NCI-H446 (cell line): ENCODE results near the gene ITIH5.
A peak's percentile ranks its signal among the peaks of the same experiment; 100 is the strongest.

Source experiments
- DNase-seq, 2 experiments: peaks; one replicate each; lab custom pipeline; 2025; lab: John Stamatoyannopoulos, UW

The ITIH5 gene

DNA sequence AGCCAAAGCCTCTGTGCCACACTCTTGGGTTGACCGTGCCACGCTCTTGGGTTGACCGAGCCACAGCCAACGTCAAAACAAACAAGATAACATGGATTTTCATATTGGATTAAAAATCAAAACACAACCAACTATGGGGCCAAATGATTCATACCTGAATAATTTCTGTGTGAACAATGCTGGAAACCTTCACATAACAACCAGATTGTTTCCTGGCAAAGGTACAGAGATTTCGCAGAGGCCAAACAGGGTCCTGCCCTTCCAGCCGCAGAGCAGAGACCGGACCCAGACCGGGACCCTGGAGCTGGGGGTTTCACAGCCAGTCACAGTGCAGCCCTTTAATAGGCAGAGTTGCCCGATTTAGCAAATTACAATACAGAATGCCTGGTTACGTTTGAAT, 40.5 kb downstream of the ITIH5 start:
- no peak for DNase-seq

- DNase-seq: no peak
Observed at GRCh38 chr10:7625836-7626235, 40.9 kb downstream of the ITIH5 start.

DNA sequence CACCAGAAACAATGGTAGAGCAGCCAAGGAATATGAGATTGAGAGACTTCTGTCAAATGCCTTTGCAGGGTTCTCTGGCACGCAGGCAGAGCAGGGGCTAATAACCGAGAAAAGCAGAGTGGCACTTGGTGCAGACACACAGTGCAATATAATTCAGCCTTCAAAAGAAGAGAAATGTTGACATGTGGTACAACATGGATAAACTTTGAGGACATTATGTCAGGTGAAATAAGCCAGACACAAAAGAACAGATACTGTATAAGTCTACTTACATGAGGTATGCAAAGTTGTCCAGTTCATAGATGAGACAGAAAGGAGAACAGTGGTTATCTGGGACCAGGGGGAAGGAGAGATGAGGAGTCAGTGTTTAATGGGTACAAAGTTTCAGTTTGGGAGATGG, 41.8 kb downstream of the ITIH5 start:
- DNase-seq: no peak

DNA sequence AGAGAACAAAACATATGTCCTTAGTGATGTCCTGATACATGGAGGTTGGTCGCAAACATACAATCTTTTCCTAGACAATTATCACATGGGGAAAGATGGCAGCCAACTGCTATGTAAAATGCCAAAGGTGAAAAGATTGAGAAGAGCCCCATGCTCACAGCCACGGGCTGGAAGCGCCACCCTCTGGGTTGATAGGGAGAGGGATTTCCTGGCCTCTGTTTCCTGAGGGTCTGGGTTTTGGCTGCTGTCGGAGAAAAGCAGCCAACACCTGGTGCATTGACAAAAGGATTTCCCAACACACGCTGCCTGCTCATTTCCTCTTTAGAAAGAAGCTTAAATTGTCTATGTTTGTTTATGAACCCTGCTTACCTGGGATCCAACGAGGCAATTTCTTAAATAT, 43.8 kb downstream of the ITIH5 start:
- DNase-seq: no peak

DNA sequence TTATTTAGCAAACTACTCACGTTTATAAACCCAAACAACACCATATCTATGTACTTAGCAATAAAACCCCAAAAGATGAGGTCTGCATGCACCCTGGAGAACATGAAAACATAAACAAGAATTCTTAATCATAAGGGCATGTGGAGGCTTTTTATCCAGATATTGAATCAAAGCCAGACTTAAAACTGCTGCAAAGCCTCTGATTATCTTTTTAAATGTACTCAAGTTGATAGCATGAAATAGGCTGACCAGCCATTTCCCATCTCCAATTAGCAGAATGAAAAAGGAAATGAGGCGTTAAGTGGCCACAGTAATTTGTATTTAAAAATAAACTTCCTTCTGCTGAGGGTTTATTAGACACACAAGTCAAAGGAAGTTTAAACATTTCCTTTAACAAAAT, 48.3 kb downstream of the ITIH5 start:
- DNase-seq: no peak

- DNase-seq: no peak
Observed at GRCh38 chr10:7611909-7612308, 54.9 kb downstream of the ITIH5 start.

- DNase-seq: peak in 1 of 2 experiments; percentile 48
Observed at GRCh38 chr10:7610651-7611389, 55.9 kb downstream of the ITIH5 start.

GRCh38 chr10:7610026-7610425, 56.7 kb downstream of the ITIH5 start:
- peak in 1 of 2 experiments; percentile 1 for DNase-seq

GRCh38 chr10:7609556-7609955, 57.2 kb downstream of the ITIH5 start:
- DNase-seq: no peak

DNA sequence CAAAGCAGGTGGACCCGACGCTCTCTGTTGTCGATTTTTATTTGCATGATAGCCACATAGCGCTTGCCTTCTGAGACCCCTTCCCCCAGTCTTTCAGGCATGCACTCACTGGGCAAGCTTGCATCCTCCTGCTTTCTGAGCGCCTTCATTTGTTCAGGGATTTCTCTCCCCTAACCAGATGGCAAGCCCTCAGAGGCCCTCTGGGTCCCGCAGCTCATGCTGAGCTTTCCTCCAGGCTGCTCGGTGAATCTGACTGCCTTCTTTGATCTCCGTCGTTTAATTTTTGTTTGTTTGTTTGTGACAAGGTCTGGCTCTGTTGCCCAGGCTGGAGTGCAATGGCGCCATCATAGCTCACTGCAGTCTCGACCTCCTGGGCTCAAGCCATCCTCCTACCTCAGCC, 58.8 kb downstream of the ITIH5 start:
- no peak for DNase-seq

GRCh38 chr10:7606951-7607404, 59.8 kb downstream of the ITIH5 start:
- no peak for DNase-seq

DNA sequence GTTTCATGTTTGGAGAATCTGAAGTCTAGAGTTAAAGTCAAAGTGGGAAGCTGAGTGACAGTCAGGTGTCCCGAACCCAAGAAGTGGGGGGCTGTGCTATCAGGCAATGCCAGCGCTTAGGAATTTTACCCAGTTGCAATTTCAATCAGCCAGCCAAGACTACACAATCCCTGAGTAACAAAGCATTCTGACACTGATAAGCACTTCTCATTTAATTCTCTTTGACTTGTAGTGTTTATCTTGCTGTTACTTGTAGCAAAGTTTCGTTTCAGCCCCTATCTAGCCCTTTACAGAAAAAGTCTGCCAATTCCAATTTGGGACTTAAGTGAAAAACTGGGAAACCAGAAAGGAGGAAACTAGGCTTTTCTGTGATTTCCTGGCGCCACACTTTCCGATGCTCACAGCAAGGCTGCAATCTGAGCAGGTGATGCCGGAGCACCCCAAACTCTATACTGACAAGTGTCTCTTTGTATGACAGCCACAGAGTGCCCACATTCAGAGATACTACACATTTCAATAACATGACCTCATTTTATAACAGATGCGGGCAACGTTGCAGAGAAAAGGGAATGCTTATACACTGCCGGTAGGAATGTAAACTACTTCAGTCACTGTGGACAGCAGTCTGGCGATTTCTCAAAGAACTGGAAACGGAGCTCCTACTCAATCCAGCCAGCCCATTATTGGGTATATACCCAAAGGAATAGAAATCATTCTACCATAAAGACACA, 61.0 kb downstream of the ITIH5 start:
- no peak for DNase-seq

DNA sequence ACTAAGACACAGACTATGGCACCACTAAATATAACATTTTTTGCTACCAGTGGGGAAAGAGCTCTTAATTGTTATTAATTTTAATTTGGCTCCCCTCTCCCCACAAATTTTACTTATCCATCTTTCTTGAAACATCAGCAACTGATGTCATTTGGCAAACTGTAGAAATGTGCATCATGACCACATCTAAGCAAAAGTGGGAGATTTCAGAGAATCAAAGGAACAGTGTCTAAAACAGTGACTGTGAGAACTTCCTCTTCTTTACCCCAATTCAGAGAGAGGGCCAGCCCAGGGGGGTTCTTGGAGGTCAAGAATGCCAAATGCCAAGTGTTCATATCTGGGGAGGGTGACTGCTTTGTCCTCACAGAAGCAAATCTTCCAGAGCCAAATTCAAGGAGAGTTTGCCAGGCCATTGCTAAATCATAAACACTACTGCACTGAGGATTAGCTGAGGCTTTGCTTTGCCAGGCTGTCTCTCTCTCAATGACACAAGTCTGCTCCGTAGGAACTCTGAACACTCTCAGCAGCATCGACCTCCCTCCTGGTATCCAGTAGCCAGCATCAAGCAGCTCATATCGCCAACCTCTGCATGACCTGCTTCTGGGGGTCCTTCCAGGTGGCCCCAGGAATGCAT, 65.6 kb downstream of the ITIH5 start:
- no peak for DNase-seq

DNA sequence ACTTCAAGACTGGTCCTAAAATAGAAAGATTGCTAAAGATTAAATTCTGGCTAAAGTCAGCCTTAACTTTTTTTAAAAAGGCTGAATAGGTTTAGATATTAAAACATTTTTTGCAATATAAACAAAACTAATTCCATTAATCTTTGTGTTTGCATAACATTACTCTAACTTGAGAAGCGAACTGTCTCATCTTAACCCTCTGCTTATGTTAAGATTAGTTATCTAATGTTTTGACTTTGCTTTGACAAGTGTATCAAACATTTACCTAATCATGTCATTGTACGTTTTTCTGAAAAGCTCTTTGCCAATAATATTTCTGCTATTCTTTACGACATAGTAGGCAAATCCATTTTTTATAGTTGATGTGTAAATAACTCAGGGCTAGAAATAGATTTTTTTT, 68.0 kb downstream of the ITIH5 start:
- no peak for DNase-seq

GRCh38 chr10:7596356-7596755, 70.4 kb downstream of the ITIH5 start:
- no peak for DNase-seq

DNA sequence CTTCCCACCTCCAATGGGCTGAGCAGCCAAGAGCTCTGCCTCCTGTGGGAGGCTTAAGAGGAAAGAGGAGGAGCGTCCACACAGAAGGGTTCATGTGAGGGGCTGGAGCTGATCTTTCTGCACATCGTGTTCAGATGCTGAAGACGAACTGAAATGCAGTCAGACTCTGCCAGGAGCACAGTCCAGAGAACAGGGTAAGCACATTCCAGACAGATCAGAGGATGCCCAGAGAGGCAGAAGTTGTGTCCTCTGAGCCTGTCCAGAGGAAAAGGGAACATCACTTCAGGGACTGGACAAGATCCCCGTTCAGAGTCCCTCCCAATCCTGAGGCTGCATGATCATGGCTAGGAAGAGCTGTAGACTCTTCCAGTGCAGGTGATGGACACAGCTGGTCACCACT, 72.9 kb downstream of the ITIH5 start:
- DNase-seq: no peak

DNA sequence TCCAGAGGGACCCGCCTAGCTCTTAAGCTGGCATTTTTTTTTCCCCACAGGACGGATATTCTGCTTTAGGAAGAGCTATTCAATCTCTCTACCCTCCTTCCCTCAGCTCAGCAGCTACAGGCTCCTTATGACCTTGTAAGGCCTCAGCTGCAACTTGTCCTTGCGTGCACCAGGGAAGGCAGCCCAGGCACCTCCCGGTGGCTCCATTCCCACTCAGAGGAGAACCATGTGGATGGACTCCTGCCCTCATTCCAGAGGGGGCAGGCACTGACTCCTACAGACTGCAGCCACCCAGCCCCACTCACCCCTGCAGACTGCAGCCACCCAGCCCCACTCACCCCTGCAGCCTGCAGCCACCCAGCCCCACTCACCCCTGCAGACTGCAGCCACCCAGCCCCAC, 73.7 kb downstream of the ITIH5 start:
- DNase-seq: no peak

GRCh38 chr10:7592627-7593026, 74.1 kb downstream of the ITIH5 start:
- DNase-seq: no peak

- no peak for DNase-seq
Observed at GRCh38 chr10:7590271-7590670, 76.5 kb downstream of the ITIH5 start.

DNA sequence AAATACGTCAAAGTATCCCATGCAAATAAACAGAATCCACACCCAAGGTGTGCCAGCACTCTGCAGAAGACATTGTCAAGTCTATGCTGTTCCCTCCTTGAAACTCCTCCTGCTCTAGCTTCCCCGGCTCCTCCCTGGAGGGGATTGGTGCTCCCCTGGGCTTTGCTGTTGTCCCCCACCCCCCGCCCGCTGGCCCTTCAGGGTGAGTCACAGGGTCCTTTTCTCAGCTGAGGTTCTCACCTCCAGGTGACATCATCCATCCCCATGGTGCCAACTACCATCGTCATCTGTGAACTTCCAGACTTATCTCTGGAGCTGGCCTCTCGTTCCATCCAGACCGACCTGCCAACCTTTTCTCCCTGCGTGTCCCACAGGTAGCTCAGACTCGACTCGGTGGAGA, 77.0 kb downstream of the ITIH5 start:
- no peak for DNase-seq

- DNase-seq: no peak
Observed at GRCh38 chr10:7587865-7588188, 78.9 kb downstream of the ITIH5 start.

- DNase-seq: no peak
Observed at GRCh38 chr10:7587168-7587864, 79.5 kb downstream of the ITIH5 start.

DNA sequence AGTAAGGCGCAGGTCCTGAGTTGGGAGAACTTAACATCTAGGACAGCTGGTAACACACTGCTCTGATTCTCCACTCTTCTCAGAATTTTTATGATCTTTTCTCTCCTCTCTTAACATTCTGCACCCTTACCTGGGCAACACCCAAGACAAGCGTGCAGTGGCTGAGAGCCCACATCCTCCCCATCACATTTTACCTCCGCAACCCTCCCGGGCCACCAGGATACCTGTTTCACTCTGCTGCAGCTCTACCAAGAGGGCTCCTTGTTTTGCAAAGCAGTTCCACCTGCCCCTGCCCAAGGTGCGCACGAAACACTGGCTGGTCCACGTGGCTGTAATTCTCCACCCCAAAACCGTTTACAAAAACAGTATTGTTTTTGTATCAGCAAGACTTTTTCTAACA, 81.5 kb downstream of the ITIH5 start:
- DNase-seq: no peak
